H1 (cell line): ENCODE data around the gene DNM1L. TPM values are rescaled to one million over a fixed set of nuclear protein-coding genes. Genes with fewer than 3 reads are reported as not detected.

Experiments
- BACH1 ChIP-seq: IDR thresholded peaks from 2 replicates; pipeline ENCODE4 v1.6.1; 2012; ENCODE audit warnings: low read length, improper control_type of control experiment
- BCL11A ChIP-seq, 2 experiments: IDR thresholded peaks; one replicate each; pipeline ENCODE4 v1.6.1; 2011; ENCODE audit warnings: low read depth in 2 of 2, low read length in 2 of 2, mild to moderate bottlenecking in 2 of 2
- CEBPB ChIP-seq: IDR thresholded peaks from 2 replicates; pipeline ENCODE4 v1.6.1; 2012; ENCODE audit warnings: low read depth, low read length
- CTCF ChIP-seq, 3 experiments: IDR thresholded peaks; 1 replicate in 2 of 3; 2 replicates in 1 of 3; pipeline versions ENCODE4 v1.5.1 to v1.6.1; 2011; ENCODE audit warnings: low read length in 3 of 3, mild to moderate bottlenecking in 3 of 3, inconsistent platforms in 2 of 3, low read depth in 1 of 3, moderate library complexity in 1 of 3; ENCODE audit not compliant: insufficient read depth in 1 of 3; ENCODE audit errors: control extremely low read depth in 1 of 3
- E2F6 ChIP-seq: IDR thresholded peaks from 2 replicates; pipeline ENCODE4 v1.6.1; 2012; ENCODE audit warnings: inconsistent platforms
- POLR2A ChIP-seq, 2 experiments: IDR thresholded peaks; 1 replicate in 1 of 2; 2 replicates in 1 of 2; pipeline ENCODE4 v1.6.1; 2011; ENCODE audit warnings: low read depth in 2 of 2, low read length in 2 of 2, mild to moderate bottlenecking in 2 of 2; ENCODE audit errors: control extremely low read depth in 1 of 2
- SIX5 ChIP-seq: IDR thresholded peaks from 2 replicates; pipeline ENCODE4 v1.6.1; 2011; ENCODE audit warnings: mild to moderate bottlenecking, low read depth, low read length
- TAF7 ChIP-seq: optimal IDR thresholded peaks from 2 replicates; pipeline ENCODE3; 2011; ENCODE audit warnings: low read depth, mild to moderate bottlenecking, inconsistent platforms, low read length, moderate library complexity, borderline replicate concordance
- ZNF274 ChIP-seq: IDR thresholded peaks from 2 replicates; pipeline ENCODE4 v1.7.0; 2012; ENCODE audit warnings: low read length, borderline replicate concordance; ENCODE audit errors: extremely low read depth
- polyA plus RNA-seq, 7 experiments: library from polyadenylated mRNA; depleted of rRNA in 3 of 7; stranded (reverse) in 5 of 7; unstranded in 2 of 7; fragments of >200 nt in 5 of 7; fragments of 200-250 nt in 2 of 7; gene quantifications; 1 replicate in 5 of 7; 2 replicates in 1 of 7; 4 replicates in 1 of 7; pipeline versions ENCODE4 v1.2.1 to v1.2.3, GENCODE V29; 2011 to 2013; ENCODE audit warnings: missing spikeins in 2 of 7, mixed read lengths in 2 of 7
- total RNA-seq: library from RNA; stranded (reverse); fragmentation: NEBNext Ultra II Directional; extraction: Animal tissue kit (Norgen Biotek cat#: 25700); gene quantifications from 2 replicates; pipeline ENCODE4 v1.2.1, GENCODE V29; 2021

DNM1L gene
- total and polyA plus RNA-seq, 2 of the 8 experiments (the other 6 are each of a cell fraction or from before 2014, with no cell fraction given): 23.7 to 93.9 TPM

- TF ChIP-seq ZNF274 (no peak), E2F6 (no peak), TAF7 (no peak), BACH1 (no peak), SIX5 (no peak), CTCF (IDR thresholded peaks at IDR 0.05; ENCODE audit: control extremely low read depth in 1 of 3, insufficient read depth in 1 of 3, low read depth in 1 of 3, low read length in 3 of 3) (no peak), CEBPB (no peak), POLR2A (IDR thresholded peaks at IDR 0.05; ENCODE audit: control extremely low read depth in 1 of 2, low read depth in 2 of 2, low read length in 2 of 2) (no peak), BCL11A (IDR thresholded peaks at IDR 0.05; ENCODE audit: low read depth in 2 of 2, low read length in 2 of 2) (no peak)
These were observed 98.1 kb downstream of the DNM1L start (continued) for GRCh38 chr12:32777159-32777558.
